ENCODE results near the gene SNX8.

DNA sequence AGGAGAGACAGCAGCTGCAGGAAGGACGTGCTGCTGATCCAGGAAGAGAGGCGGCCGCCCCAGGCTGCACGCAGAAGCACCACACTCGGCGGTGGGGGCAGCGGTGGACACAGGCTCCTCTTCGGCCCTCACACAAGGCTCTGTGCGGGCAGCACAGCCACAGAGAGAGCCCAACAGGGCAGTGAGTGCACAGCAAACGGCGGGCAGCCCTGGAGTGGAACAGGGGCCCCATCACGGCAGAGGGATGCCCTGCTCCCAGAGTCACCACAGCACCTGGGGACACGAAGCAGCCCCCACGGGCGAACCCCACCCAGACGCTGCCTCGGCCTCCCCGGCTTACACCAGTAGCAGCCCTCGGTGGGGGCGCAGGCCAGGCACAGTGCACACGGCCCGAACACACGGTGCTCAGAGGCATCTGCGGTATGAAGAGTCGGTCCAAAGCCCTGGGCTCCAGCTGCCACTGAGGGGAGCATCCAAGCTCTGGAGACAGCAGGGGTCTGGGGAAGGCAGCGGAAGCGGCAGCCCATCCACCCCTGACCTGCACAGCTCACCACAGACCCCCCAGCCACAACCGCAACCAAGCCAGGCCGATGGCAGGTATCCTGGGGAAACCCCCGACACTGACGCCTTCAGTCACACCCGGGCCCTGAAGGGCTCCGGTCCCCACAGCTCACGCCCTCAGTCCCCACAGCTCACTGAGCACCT is 55.4 kb downstream of the SNX8 start:
- TF ChIP-seq, protein P1, sequence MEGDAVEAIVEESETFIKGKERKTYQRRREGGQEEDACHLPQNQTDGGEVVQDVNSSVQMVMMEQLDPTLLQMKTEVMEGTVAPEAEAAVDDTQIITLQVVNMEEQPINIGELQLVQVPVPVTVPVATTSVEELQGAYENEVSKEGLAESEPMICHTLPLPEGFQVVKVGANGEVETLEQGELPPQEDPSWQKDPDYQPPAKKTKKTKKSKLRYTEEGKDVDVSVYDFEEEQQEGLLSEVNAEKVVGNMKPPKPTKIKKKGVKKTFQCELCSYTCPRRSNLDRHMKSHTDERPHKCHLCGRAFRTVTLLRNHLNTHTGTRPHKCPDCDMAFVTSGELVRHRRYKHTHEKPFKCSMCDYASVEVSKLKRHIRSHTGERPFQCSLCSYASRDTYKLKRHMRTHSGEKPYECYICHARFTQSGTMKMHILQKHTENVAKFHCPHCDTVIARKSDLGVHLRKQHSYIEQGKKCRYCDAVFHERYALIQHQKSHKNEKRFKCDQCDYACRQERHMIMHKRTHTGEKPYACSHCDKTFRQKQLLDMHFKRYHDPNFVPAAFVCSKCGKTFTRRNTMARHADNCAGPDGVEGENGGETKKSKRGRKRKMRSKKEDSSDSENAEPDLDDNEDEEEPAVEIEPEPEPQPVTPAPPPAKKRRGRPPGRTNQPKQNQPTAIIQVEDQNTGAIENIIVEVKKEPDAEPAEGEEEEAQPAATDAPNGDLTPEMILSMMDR (IDR thresholded peaks at IDR 0.05; ENCODE audit: extremely low read depth in 1 of 2, insufficient read depth in 1 of 2, low read depth in 1 of 2, low read length in 2 of 2): no peak
- no peak for TF ChIP-seq POLR2A (IDR thresholded peaks at IDR 0.05; ENCODE audit: low read depth, low read length)

All from endothelial cell of umbilical vein (primary cell).